SK-N-SH treated with all-trans-retinoic acid at 6 μM for 48 hours (cell line): ENCODE data around the gene IL6.

Experiments used
- ARNTL ChIP-seq: fragments of 450-650 bp; formaldehyde crosslinking; IDR thresholded peaks from 2 replicates; pipeline ENCODE4 v1.5.0; 2020; ENCODE audit warnings: low read depth, mild to moderate bottlenecking, moderate library complexity, borderline replicate concordance
- ESRRG ChIP-seq: fragments of 250-450 bp; sonication (Bioruptor Pico); IDR thresholded peaks from 2 replicates; pipeline ENCODE4 v1.6.1; 2021; ENCODE audit warnings: mild to moderate bottlenecking
- ISL1 ChIP-seq: fragments of 250-450 bp; sonication (Bioruptor Pico); IDR thresholded peaks from 2 replicates; pipeline ENCODE4 v2.1.2; 2022; ENCODE audit warnings: mild to moderate bottlenecking, moderate library complexity
- OSR1 ChIP-seq: fragments of 250-450 bp; sonication (Bioruptor Pico); IDR thresholded peaks from 2 replicates; pipeline ENCODE4 v1.8.0; 2022; ENCODE audit warnings: moderate library complexity, mild to moderate bottlenecking, inconsistent platforms
- RARB ChIP-seq: fragments of 250-450 bp; sonication (Bioruptor Pico); IDR thresholded peaks from 2 replicates; pipeline ENCODE4 v1.8.0; 2021; ENCODE audit warnings: mild to moderate bottlenecking, moderate library complexity
- TOX ChIP-seq: fragments of 250-450 bp; sonication (Bioruptor Pico); IDR thresholded peaks from 2 replicates; pipeline ENCODE4 v1.8.0; 2021; ENCODE audit warnings: mild to moderate bottlenecking, moderate library complexity, borderline replicate concordance
- ZFP3 ChIP-seq: fragments of 250-450 bp; sonication (Bioruptor Pico); IDR thresholded peaks from 2 replicates; pipeline ENCODE4 v1.5.0; 2020; ENCODE audit warnings: mild to moderate bottlenecking, moderate library complexity
- ZNF565 ChIP-seq: fragments of 450-650 bp; formaldehyde crosslinking; conservative IDR thresholded peaks from 2 replicates; pipeline ENCODE4 v1.5.0; 2020; ENCODE audit warnings: low read depth, mild to moderate bottlenecking, moderate library complexity
- TF ChIP-seq, protein P1 (sequence below): fragments of 250-450 bp; sonication (Bioruptor Pico); IDR thresholded peaks from 2 replicates; pipeline ENCODE4 v1.5.1; 2020; ENCODE audit warnings: low read depth, mild to moderate bottlenecking, moderate library complexity

DNA sequence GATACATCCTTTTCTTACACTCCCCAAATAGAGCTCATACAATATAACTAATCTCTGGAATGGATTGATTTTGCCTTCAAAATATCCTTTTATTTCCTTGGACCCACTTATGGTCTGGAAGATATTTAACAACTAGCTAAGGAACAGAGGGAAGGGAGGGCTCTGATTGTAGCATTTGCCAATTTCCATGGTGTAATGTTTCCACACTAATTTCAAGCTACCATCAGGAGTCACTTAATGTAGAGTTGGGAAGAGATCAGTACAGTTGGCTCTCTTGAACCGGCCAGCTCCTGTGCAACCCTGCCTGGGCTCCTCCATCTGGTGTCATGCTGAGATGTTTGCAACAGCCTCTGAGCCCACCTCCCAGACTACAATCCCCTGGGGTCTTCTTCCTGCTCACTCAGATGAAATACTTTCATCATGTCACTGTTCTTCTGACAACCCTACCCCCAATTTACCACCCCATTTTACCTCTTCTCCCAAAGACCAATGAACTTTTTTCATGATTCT is 8.0 kb upstream of the IL6 start:
- TF ChIP-seq TOX (CRISPR knock-in tag): no peak
- no peak for TF ChIP-seq OSR1 (CRISPR knock-in tag)
- no peak for TF ChIP-seq ESRRG (CRISPR knock-in tag)
- TF ChIP-seq RARB (CRISPR knock-in tag): no peak
- TF ChIP-seq ZFP3: no peak
- TF ChIP-seq ARNTL (CRISPR knock-in tag): no peak
- no peak for TF ChIP-seq ZNF565
- TF ChIP-seq, protein P1, sequence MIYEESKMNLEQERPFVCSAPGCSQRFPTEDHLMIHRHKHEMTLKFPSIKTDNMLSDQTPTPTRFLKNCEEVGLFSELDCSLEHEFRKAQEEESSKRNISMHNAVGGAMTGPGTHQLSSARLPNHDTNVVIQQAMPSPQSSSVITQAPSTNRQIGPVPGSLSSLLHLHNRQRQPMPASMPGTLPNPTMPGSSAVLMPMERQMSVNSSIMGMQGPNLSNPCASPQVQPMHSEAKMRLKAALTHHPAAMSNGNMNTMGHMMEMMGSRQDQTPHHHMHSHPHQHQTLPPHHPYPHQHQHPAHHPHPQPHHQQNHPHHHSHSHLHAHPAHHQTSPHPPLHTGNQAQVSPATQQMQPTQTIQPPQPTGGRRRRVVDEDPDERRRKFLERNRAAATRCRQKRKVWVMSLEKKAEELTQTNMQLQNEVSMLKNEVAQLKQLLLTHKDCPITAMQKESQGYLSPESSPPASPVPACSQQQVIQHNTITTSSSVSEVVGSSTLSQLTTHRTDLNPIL (CRISPR knock-in tag): no peak
- TF ChIP-seq ISL1 (CRISPR knock-in tag): no peak
